Calu3 (cell line): ENCODE measurements around the gene MACROD2. TPM values are rescaled to one million over a fixed set of nuclear protein-coding genes. Genes with fewer than 3 reads are reported as not detected.

Source experiments
- BruUV-seq: library from RNA; stranded (reverse); fragments of 400-500 nt; replicated peaks from 2 replicates; lab custom pipeline; 2021; lab: Mats Ljungman, UMichigan
- CTCF ChIA-PET: fragments of 300-600 bp; sonication (Branson Sonifier 250); formaldehyde crosslinking; loops from one replicate; lab custom pipeline; 2022; ENCODE audit warnings: antibody characterized with exemption; lab: Charles Lee
- DNase-seq: peaks from one replicate; pipeline ENCODE4 v3.0.0; 2022
- H3K27ac Mint-ChIP-seq: one replicate; pipeline ENCODE4 v1.8.0; 2022; ENCODE audit warnings: mixed read lengths; ENCODE audit not compliant: unreplicated experiment
- H3K27me3 Mint-ChIP-seq: one replicate; pipeline ENCODE4 v1.8.0; 2022; ENCODE audit warnings: mixed read lengths; ENCODE audit not compliant: unreplicated experiment
- H3K36me3 Mint-ChIP-seq: one replicate; pipeline ENCODE4 v1.8.0; 2022; ENCODE audit warnings: mild to moderate bottlenecking, moderate library complexity, mixed read lengths; ENCODE audit not compliant: insufficient read depth, unreplicated experiment
- H3K4me1 Mint-ChIP-seq: one replicate; pipeline ENCODE4 v1.8.0; 2022; ENCODE audit warnings: mild to moderate bottlenecking, low read depth, mixed read lengths; ENCODE audit not compliant: unreplicated experiment
- H3K4me3 Mint-ChIP-seq: one replicate; pipeline ENCODE4 v1.8.0; 2022; ENCODE audit warnings: mild to moderate bottlenecking, low read depth, moderate library complexity, mixed read lengths; ENCODE audit not compliant: unreplicated experiment
- H3K9me3 Mint-ChIP-seq: one replicate; pipeline ENCODE4 v1.8.0; 2022; ENCODE audit warnings: low read depth, mixed read lengths; ENCODE audit not compliant: unreplicated experiment
- intact Hi-C: fragments of 100-400 bp; cut with micrococcal nuclease; formaldehyde crosslinking; loops from one replicate; pipeline ENCODE4 v1.10.0; 2022; ENCODE audit not compliant: unreplicated experiment
- total RNA-seq: library from RNA; stranded (reverse); gene quantifications from 2 replicates; pipeline ENCODE4 v1.2.3, GENCODE V29; 2022
- TF ChIP-seq, protein P1 (sequence below): fragments of 200-600 bp; IDR thresholded peaks from one replicate; pipeline ENCODE4 v1.8.0; 2022; ENCODE audit warnings: antibody characterized with exemption; ENCODE audit not compliant: unreplicated experiment

The MACROD2 gene
- total RNA-seq, 1 experiment from 2014 or later = 29.4 TPM

DNA sequence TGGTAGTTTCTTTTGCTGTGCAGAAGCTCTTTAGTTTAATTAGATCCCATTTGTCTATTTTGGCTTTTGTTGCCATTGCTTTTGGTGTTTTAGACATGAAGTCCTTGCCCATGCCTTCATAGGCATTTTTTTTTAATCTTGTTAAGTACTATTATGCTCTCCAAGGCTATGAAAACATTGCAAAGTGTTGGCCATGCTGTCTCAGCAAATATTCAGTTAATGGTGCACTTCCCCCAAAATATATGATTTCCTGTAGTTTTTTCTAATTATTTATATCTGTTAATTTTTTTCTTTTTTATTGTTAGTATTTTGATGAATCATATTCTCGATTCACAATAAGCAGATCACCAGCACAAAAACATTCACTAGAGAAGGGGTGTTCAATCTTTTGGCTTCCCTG is 1148.2 kb downstream of the MACROD2 start:
- no peak for DNase-seq
- CTCF ChIA-PET = no interaction called here
- Mint-ChIP-seq H3K9me3 (no peaks in the 10 kb centered on the region), H3K27ac (no peak overlapping the region), H3K27me3 (no peaks in the 10 kb centered on the region), H3K4me3 (no peak overlapping the region), H3K36me3 (peaks cover 5% of the 10 kb centered on the region), H3K4me1 (peaks cover 16% of the 10 kb centered on the region)
- TF ChIP-seq, protein P1, sequence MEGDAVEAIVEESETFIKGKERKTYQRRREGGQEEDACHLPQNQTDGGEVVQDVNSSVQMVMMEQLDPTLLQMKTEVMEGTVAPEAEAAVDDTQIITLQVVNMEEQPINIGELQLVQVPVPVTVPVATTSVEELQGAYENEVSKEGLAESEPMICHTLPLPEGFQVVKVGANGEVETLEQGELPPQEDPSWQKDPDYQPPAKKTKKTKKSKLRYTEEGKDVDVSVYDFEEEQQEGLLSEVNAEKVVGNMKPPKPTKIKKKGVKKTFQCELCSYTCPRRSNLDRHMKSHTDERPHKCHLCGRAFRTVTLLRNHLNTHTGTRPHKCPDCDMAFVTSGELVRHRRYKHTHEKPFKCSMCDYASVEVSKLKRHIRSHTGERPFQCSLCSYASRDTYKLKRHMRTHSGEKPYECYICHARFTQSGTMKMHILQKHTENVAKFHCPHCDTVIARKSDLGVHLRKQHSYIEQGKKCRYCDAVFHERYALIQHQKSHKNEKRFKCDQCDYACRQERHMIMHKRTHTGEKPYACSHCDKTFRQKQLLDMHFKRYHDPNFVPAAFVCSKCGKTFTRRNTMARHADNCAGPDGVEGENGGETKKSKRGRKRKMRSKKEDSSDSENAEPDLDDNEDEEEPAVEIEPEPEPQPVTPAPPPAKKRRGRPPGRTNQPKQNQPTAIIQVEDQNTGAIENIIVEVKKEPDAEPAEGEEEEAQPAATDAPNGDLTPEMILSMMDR = no peak
- no TSS peak for BruUV-seq
- intact Hi-C loops = no loop called here

DNA sequence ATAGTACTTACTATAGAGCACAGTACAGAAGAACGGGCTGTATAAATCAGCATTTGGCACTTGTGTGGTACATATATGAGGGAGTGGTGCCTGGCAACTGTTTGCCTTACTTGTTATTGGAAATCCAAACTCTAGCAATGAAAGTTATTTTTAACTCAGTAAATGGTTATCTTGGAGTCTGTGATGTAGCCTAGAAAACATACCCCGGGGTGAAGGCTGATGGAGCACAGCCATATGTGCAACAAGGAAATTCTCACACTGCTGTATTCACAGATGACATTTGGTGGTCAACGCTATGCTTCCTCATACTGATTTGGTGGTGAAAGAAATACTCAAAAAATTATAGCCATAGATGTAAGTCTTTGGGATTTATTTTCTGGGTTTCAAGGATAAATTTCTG is 1149.6 kb downstream of the MACROD2 start:
- DNase-seq = no peak
- Mint-ChIP-seq H3K27me3 (no peaks in the 10 kb centered on the region), H3K9me3 (no peaks in the 10 kb centered on the region), H3K4me1 (peaks cover 6% of the 10 kb centered on the region), H3K4me3 (no peak overlapping the region), H3K36me3 (no peaks in the 10 kb centered on the region), H3K27ac (no peak overlapping the region)
- CTCF ChIA-PET = no interaction called here
- intact Hi-C loops = no loop called here
- TF ChIP-seq, protein P1 = no peak
- no TSS peak for BruUV-seq

DNA sequence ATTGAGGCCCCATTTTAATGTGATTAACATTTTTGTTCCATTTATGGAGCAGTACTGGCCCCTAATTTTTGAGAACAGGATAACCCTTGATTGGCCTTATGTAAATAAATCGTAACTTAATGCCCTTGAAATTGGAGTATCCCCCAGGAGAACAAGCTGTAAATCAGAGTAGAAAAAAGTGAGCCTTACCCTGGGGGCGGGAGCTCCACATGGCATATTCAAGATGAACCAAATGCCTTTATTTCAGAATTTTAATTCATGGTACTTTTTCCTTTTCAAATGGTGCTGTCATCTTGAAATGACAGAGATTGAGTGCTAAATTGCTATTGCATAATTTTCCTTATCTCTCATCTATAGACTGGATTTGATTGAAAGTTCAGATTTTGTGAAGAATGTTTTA is 1151.6 kb downstream of the MACROD2 start:
- CTCF ChIA-PET = interaction anchor here (0.6 kb wide), 1 partner anchor 27 kb away, joined by 3 read pairs; no protein-coding TSS in a partner anchor
- TF ChIP-seq, protein P1 = no peak
- H3K27ac Mint-ChIP-seq = no peak overlapping the region
- intact Hi-C loops = no loop called here
- no peaks in the 10 kb centered on the region for H3K9me3 Mint-ChIP-seq
- H3K4me3 Mint-ChIP-seq = no peak overlapping the region
- DNase-seq = no peak
- BruUV-seq = no TSS peak
- H3K27me3 Mint-ChIP-seq = no peaks in the 10 kb centered on the region
- no peaks in the 10 kb centered on the region for H3K4me1 Mint-ChIP-seq
- H3K36me3 Mint-ChIP-seq = no peaks in the 10 kb centered on the region

DNA sequence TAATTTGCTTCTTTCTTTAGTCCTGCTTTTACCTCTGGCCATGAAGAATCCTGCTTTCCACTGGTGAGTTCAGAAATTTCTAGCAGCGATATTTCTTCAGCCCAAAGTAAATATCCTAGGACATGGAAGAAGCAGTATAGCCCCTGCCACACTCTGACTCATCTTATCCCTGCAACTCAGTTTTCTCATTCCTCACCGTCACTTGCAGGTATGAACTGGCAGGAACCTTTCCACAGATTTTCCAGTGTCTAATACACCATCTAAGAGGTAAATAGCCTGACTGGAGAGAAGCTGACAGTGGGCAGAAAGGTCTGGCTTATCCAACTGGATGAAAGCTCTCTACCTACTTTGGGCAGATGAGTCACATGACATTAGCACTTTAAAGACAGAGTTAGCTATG is 1158.8 kb downstream of the MACROD2 start:
- no peak for DNase-seq
- Mint-ChIP-seq H3K4me3 (no peak overlapping the region), H3K4me1 (peaks cover 8% of the 10 kb centered on the region), H3K36me3 (no peaks in the 10 kb centered on the region), H3K9me3 (no peaks in the 10 kb centered on the region), H3K27ac (no peak overlapping the region), H3K27me3 (no peaks in the 10 kb centered on the region)
- intact Hi-C loops = no loop called here
- TF ChIP-seq, protein P1 = no peak
- BruUV-seq = no TSS peak
- CTCF ChIA-PET = no interaction called here
